Right lobe of liver (tissue), 4 donors: ENCODE results near the gene PACS2.

ENCODE experiments used
- CTCF ChIP-seq, 4 donors: fragments of 200-600 bp in 3 of 4; fragments of 450-650 bp in 1 of 4; IDR thresholded peaks; one replicate each; pipeline versions ENCODE4 v1.5.1 to v1.8.0; 2016 to 2022; ENCODE audit warnings: antibody characterized with exemption in 4 of 4, mild to moderate bottlenecking in 2 of 4
- POLR2A ChIP-seq: fragments of 450-650 bp; IDR thresholded peaks from one replicate; pipeline ENCODE4 v1.6.1; 2017; ENCODE audit warnings: antibody characterized with exemption, mild to moderate bottlenecking
- donor health status: DM: no; HTN: no; CAD: no.
- donor health status: DM: no; HTN: no; CAD: no.
- donor health status: DM: no; HTN: yes; CAD: no.

- TF ChIP-seq POLR2A (no peak), CTCF (IDR thresholded peaks at IDR 0.05) (no peak)
These were observed 27.8 kb upstream of the PACS2 start for GRCh38 chr14:105286759-105287144.
